ENCODE results near the gene HBG1. TPM values are rescaled to one million over a fixed set of nuclear protein-coding genes. Genes with fewer than 3 reads are reported as not detected.

The HBG1 gene
- total and polyA plus RNA-seq, 2 experiments from 2014 or later: not detected

GRCh38 chr11:5276697-5277096 is 27.0 kb upstream of the HBG1 start:
- Mint-ChIP-seq H3K27me3 (ENCODE audit: insufficient read depth, low read depth, poor library complexity) (peaks cover 1% of the 10 kb centered on the region), H3K4me3 (no peak overlapping the region), H3K27ac (no peak overlapping the region), H3K4me1 (peaks cover 10% of the 10 kb centered on the region), H3K36me3 (ENCODE audit: low read depth) (no peaks in the 10 kb centered on the region), H3K9me3 (no peaks in the 10 kb centered on the region)
- DNase-seq (ENCODE audit: low spot score) (no peak), ATAC-seq (no peak)
- Histone ChIP-seq H2AFZ (no peak overlapping the region), H3K4me2 (no peak overlapping the region), H3K4me1 (ENCODE audit: insufficient read depth) (no peaks in the 10 kb centered on the region), H3K79me2 (replicated peaks; ENCODE audit: insufficient read depth) (no peaks in the 10 kb centered on the region), H3K4me3 (no peak overlapping the region), H3K27ac (ENCODE audit: low read depth) (no peak overlapping the region), H3K36me3 (ENCODE audit: insufficient read depth) (no peaks in the 10 kb centered on the region), H3F3A (replicated peaks; ENCODE audit: low read depth) (no peaks in the 10 kb centered on the region), H4K20me1 (replicated peaks; ENCODE audit: insufficient read depth) (no peaks in the 10 kb centered on the region), H3K27me3 (ENCODE audit: insufficient read depth) (no peaks in the 10 kb centered on the region), H3K9me2 (ENCODE audit: insufficient read depth) (no peaks in the 10 kb centered on the region)
- TF ChIP-seq ZNF331 (CRISPR knock-in tag; IDR thresholded peaks at IDR 0.05; ENCODE audit: low read depth) (no peak), JUNB (IDR thresholded peaks at IDR 0.05; ENCODE audit: unreplicated experiment) (no peak), POLR2AphosphoS5 (IDR thresholded peaks at IDR 0.05; ENCODE audit: low read depth) (no peak), EZH2phosphoT487 (IDR thresholded peaks at IDR 0.05; ENCODE audit: unreplicated experiment) (no peak), EZH2 (IDR thresholded peaks at IDR 0.05; ENCODE audit: low read depth, unreplicated experiment) (no peak), STAT1 (IDR thresholded peaks at IDR 0.05; ENCODE audit: unreplicated experiment) (no peak), ZNF114 (CRISPR knock-in tag; IDR thresholded peaks at IDR 0.05) (no peak)
- TF ChIP-seq, protein P1, sequence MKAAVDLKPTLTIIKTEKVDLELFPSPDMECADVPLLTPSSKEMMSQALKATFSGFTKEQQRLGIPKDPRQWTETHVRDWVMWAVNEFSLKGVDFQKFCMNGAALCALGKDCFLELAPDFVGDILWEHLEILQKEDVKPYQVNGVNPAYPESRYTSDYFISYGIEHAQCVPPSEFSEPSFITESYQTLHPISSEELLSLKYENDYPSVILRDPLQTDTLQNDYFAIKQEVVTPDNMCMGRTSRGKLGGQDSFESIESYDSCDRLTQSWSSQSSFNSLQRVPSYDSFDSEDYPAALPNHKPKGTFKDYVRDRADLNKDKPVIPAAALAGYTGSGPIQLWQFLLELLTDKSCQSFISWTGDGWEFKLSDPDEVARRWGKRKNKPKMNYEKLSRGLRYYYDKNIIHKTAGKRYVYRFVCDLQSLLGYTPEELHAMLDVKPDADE (IDR thresholded peaks at IDR 0.05): no peak
- TF ChIP-seq, protein P2, sequence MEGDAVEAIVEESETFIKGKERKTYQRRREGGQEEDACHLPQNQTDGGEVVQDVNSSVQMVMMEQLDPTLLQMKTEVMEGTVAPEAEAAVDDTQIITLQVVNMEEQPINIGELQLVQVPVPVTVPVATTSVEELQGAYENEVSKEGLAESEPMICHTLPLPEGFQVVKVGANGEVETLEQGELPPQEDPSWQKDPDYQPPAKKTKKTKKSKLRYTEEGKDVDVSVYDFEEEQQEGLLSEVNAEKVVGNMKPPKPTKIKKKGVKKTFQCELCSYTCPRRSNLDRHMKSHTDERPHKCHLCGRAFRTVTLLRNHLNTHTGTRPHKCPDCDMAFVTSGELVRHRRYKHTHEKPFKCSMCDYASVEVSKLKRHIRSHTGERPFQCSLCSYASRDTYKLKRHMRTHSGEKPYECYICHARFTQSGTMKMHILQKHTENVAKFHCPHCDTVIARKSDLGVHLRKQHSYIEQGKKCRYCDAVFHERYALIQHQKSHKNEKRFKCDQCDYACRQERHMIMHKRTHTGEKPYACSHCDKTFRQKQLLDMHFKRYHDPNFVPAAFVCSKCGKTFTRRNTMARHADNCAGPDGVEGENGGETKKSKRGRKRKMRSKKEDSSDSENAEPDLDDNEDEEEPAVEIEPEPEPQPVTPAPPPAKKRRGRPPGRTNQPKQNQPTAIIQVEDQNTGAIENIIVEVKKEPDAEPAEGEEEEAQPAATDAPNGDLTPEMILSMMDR (conservative IDR thresholded peaks at IDR 0.05; ENCODE audit: low read depth in 2 of 2): no peak

DNA sequence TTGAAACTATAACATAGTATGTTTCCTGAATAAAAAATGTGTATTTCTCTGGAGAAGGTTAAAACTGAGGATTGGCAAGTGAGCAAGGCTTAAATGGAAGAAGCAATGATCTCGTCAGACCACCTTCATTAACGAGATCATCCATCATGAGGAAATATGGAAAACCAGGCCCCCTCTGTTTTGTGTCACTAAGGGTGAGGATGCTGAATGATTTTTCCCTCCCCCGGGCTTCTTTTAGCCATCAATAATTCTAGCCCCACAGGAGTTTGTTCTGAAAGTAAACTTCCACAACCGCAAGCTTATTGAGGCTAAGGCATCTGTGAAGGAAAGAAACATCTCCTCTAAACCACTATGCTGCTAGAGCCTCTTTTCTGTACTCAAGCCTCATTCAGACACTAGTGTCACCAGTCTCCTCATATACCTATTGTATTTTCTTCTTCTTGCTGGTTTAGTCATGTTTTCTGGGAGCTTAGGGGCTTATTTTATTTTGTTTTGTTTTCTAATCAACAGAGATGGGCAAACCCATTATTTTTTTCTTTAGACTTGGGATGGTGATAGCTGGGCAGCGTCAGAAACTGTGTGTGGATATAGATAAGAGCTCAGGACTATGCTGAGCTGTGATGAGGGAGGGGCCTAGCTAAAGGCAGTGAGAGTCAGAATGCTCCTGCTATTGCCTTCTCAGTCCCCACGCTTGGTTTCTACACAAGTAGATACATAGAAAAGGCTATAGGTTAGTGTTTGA is 25.9 kb upstream of the HBG1 start:
- Histone ChIP-seq H3K79me2 (replicated peaks; ENCODE audit: insufficient read depth) (no peaks in the 10 kb centered on the region), H3K36me3 (ENCODE audit: insufficient read depth) (no peaks in the 10 kb centered on the region), H3K27me3 (ENCODE audit: insufficient read depth) (no peaks in the 10 kb centered on the region), H4K20me1 (replicated peaks; ENCODE audit: insufficient read depth) (no peaks in the 10 kb centered on the region), H3K4me1 (ENCODE audit: insufficient read depth) (no peaks in the 10 kb centered on the region), H2AFZ (no peak overlapping the region), H3K9me2 (ENCODE audit: insufficient read depth) (no peaks in the 10 kb centered on the region), H3K27ac (ENCODE audit: low read depth) (no peak overlapping the region), H3K4me2 (no peak overlapping the region), H3F3A (replicated peaks; ENCODE audit: low read depth) (no peaks in the 10 kb centered on the region), H3K4me3 (no peak overlapping the region)
- H3K27ac Mint-ChIP-seq: no peak overlapping the region
- no peaks in the 10 kb centered on the region for H3K27me3 Mint-ChIP-seq (ENCODE audit: insufficient read depth, low read depth, poor library complexity)
- H3K36me3 Mint-ChIP-seq (ENCODE audit: low read depth): no peaks in the 10 kb centered on the region
- H3K9me3 Mint-ChIP-seq: no peaks in the 10 kb centered on the region
- ATAC-seq: no peak
- H3K4me1 Mint-ChIP-seq: peaks cover 7% of the 10 kb centered on the region; the same call in 2 of the 3 replicates
- H3K4me3 Mint-ChIP-seq: no peak overlapping the region
- no peak for DNase-seq (ENCODE audit: low spot score)
- TF ChIP-seq, protein P3, sequence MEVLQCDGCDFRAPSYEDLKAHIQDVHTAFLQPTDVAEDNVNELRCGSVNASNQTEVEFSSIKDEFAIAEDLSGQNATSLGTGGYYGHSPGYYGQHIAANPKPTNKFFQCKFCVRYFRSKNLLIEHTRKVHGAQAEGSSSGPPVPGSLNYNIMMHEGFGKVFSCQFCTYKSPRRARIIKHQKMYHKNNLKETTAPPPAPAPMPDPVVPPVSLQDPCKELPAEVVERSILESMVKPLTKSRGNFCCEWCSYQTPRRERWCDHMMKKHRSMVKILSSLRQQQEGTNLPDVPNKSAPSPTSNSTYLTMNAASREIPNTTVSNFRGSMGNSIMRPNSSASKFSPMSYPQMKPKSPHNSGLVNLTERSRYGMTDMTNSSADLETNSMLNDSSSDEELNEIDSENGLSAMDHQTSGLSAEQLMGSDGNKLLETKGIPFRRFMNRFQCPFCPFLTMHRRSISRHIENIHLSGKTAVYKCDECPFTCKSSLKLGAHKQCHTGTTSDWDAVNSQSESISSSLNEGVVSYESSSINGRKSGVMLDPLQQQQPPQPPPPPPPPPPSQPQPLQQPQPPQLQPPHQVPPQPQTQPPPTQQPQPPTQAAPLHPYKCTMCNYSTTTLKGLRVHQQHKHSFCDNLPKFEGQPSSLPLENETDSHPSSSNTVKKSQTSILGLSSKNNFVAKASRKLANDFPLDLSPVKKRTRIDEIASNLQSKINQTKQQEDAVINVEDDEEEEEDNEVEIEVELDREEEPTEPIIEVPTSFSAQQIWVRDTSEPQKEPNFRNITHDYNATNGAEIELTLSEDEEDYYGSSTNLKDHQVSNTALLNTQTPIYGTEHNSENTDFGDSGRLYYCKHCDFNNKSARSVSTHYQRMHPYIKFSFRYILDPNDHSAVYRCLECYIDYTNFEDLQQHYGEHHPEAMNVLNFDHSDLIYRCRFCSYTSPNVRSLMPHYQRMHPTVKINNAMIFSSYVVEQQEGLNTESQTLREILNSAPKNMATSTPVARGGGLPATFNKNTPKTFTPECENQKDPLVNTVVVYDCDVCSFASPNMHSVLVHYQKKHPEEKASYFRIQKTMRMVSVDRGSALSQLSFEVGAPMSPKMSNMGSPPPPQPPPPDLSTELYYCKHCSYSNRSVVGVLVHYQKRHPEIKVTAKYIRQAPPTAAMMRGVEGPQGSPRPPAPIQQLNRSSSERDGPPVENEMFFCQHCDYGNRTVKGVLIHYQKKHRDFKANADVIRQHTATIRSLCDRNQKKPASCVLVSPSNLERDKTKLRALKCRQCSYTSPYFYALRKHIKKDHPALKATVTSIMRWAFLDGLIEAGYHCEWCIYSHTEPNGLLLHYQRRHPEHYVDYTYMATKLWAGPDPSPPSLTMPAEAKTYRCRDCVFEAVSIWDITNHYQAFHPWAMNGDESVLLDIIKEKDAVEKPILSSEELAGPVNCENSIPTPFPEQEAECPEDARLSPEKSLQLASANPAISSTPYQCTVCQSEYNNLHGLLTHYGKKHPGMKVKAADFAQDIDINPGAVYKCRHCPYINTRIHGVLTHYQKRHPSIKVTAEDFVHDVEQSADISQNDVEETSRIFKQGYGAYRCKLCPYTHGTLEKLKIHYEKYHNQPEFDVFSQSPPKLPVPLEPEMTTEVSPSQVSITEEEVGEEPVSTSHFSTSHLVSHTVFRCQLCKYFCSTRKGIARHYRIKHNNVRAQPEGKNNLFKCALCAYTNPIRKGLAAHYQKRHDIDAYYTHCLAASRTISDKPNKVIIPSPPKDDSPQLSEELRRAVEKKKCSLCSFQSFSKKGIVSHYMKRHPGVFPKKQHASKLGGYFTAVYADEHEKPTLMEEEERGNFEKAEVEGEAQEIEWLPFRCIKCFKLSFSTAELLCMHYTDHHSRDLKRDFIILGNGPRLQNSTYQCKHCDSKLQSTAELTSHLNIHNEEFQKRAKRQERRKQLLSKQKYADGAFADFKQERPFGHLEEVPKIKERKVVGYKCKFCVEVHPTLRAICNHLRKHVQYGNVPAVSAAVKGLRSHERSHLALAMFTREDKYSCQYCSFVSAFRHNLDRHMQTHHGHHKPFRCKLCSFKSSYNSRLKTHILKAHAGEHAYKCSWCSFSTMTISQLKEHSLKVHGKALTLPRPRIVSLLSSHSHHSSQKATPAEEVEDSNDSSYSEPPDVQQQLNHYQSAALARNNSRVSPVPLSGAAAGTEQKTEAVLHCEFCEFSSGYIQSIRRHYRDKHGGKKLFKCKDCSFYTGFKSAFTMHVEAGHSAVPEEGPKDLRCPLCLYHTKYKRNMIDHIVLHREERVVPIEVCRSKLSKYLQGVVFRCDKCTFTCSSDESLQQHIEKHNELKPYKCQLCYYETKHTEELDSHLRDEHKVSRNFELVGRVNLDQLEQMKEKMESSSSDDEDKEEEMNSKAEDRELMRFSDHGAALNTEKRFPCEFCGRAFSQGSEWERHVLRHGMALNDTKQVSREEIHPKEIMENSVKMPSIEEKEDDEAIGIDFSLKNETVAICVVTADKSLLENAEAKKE (CRISPR knock-in tag; IDR thresholded peaks at IDR 0.05): no peak
- TF ChIP-seq ZNF114 (CRISPR knock-in tag; IDR thresholded peaks at IDR 0.05): no peak
- TF ChIP-seq CREB1 (CRISPR knock-in tag; IDR thresholded peaks at IDR 0.05; ENCODE audit: low read depth): no peak
- no peak for TF ChIP-seq EZH2phosphoT487 (IDR thresholded peaks at IDR 0.05; ENCODE audit: unreplicated experiment)

Data from GM23338 (cell line).